Measurements from ENCODE around the gene ACSL3.

Gene ACSL3

DNA sequence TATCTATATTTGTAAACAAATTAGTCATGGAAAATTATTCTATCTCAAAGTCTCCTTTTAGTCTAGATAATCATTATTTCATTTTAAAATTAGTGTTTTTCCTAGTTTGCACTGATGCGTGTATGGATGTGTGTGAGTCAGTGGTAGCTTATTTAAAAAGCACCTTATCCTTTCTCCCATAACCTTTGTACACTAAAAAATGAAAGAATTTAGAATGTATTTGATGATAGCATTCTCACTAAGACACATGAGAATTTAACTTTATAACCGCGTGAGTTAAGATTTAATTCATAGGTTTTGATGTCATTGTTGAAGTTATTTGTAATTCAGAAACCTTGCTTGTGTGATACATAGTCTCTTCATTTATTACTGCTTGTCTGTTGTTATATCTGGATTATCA is 81.7 kb downstream of the ACSL3 start:
- peaks cover 0 to 18% (median 7%) of the 10 kb centered on the region in 4 donors for H3K4me1 ChIP-seq
- H3K36me3 ChIP-seq, result peaks cover 20 to 36% (median 35%) of the 10 kb centered on the region in 3 donors
- TF ChIP-seq, protein P1, sequence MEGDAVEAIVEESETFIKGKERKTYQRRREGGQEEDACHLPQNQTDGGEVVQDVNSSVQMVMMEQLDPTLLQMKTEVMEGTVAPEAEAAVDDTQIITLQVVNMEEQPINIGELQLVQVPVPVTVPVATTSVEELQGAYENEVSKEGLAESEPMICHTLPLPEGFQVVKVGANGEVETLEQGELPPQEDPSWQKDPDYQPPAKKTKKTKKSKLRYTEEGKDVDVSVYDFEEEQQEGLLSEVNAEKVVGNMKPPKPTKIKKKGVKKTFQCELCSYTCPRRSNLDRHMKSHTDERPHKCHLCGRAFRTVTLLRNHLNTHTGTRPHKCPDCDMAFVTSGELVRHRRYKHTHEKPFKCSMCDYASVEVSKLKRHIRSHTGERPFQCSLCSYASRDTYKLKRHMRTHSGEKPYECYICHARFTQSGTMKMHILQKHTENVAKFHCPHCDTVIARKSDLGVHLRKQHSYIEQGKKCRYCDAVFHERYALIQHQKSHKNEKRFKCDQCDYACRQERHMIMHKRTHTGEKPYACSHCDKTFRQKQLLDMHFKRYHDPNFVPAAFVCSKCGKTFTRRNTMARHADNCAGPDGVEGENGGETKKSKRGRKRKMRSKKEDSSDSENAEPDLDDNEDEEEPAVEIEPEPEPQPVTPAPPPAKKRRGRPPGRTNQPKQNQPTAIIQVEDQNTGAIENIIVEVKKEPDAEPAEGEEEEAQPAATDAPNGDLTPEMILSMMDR (IDR thresholded peaks at IDR 0.05), result no peak
- H3K4me3 ChIP-seq, result no peak overlapping the region
- intact Hi-C loops (cut with DNase I; ENCODE audit: low total_unique reads), result no loop called here
- H3K27me3 ChIP-seq, result no peaks in the 10 kb centered on the region
- H3K9me3 ChIP-seq, result peaks cover 0 to 11% (median 10%) of the 10 kb centered on the region in 3 donors
- DNase-seq, result no peak
- H3K27ac ChIP-seq, result no peak overlapping the region

DNA sequence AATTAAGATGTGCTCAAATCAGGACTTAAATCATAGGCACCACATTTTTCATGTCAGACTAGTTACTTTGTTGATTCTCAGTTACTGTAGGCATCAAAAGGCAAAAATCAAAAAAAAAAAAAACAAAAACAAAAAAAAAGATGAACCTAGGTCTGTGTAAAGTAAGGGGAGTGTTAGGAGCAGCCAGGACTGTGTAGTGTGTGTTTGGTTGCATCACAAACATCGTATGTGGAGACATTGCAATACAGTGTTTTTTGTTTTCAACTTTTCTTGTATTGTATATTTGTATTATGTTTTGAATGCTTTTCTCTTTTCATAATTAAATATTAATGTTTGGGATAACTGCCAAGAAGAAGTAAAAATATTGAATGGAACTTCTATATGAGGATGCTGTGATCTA is 82.1 kb downstream of the ACSL3 start:
- no peak overlapping the region for H3K27ac ChIP-seq
- peaks cover 0 to 11% (median 8%) of the 10 kb centered on the region in 3 donors for H3K9me3 ChIP-seq
- TF ChIP-seq, protein P1 (IDR thresholded peaks at IDR 0.05), result no peak
- DNase-seq, result no peak
- H3K27me3 ChIP-seq, result no peaks in the 10 kb centered on the region
- intact Hi-C loops (cut with DNase I; ENCODE audit: low total_unique reads), result no loop called here
- H3K4me1 ChIP-seq, result peaks cover 0 to 18% (median 7%) of the 10 kb centered on the region in 4 donors
- H3K36me3 ChIP-seq, result peaks cover 16 to 34% (median 31%) of the 10 kb centered on the region in 3 donors
- no peak overlapping the region for H3K4me3 ChIP-seq

DNA sequence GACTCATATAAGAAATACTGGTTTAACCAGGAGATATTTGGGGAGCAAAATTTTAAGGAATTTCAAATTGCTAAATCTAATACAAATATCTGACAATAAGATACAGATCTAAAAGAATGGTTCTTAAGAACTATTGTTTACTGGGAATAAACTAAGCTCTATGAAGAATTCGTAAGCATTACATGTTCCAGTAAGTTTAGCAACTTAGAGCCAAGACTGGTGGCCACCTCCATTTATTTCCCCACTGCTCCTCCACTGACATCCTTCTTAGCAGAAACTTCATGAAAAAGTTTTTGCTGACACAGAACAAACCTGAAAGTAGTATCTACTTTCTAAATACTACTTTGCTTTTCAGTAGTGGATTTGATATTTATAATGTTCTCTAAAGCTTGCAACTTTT is 83.0 kb downstream of the ACSL3 start:
- no peak overlapping the region for H3K4me3 ChIP-seq
- H3K27me3 ChIP-seq, result no peaks in the 10 kb centered on the region
- no peak for DNase-seq
- intact Hi-C loops (cut with DNase I; ENCODE audit: low total_unique reads), result no loop called here
- no peak overlapping the region for H3K27ac ChIP-seq
- H3K36me3 ChIP-seq, result peaks cover 8 to 25% (median 25%) of the 10 kb centered on the region in 3 donors
- H3K4me1 ChIP-seq, result peaks cover 0 to 18% (median 7%) of the 10 kb centered on the region in 4 donors
- peaks cover 0 to 5% (median 0%) of the 10 kb centered on the region in 3 donors for H3K9me3 ChIP-seq
- TF ChIP-seq, protein P1 (IDR thresholded peaks at IDR 0.05), result no peak

DNA sequence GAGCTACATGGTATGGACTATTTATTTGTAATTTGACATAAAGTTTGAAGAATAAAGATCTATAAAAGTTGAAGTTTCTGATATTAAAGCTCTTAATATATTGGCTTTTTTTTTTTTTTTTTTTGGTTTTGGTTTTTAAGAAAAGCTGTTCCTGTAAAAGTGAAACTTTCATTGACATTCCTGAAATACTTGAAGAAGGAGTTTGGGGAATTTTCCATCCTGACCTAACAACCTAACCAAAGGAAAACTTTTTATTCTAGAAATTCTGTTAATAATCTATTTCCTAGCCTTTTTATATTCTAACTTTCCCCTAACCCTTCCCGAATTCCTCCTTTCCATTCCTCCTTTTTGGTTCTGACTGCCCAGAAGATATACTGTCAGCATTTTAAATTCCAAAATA is 83.7 kb downstream of the ACSL3 start:
- TF ChIP-seq, protein P1 (IDR thresholded peaks at IDR 0.05), result no peak
- Histone ChIP-seq H3K9me3 (no peaks in the 10 kb centered on the region), H3K36me3 (peaks cover 8 to 18% (median 18%) of the 10 kb centered on the region in 3 donors), H3K4me1 (peaks cover 0 to 18% (median 7%) of the 10 kb centered on the region in 4 donors), H3K27me3 (no peaks in the 10 kb centered on the region), H3K4me3 (no peak overlapping the region), H3K27ac (no peak overlapping the region)
- DNase-seq, result no peak
- intact Hi-C loops (cut with DNase I; ENCODE audit: low total_unique reads), result no loop called here

DNA sequence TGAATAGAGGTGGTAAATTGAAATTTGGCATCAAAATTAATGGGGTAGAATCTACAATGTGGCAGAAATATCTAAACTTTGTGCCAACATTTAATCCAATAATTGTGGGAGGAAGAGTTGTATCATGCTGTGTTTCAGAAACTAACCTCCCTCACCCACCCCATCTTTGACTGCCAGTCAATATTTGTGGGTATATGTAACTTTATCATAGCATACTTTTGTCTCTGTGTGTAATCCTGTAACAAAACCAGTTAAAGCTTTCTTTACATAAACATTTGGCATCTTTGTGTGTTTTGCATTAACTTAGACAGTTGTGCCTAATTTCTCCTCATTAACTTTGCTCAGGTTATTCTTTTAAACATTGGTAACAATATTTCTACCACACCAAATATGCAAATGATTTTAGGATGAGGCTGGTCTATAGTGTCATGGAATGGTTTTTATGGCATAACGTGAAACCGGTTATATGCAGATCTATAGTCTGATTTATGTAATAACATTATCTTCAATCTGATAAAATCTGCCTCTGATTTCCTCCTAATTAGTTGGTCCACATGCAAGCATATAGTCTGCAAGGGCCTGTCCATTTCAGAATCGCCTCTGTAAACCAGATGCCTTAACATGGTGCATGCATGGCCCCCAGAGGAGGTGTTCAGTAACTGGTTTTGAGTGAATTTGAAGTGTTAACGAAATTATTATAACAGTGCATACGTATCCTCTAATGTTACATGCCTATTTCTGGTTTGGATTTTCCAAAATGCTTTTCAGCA is 84.3 kb downstream of the ACSL3 start:
- H3K27me3 ChIP-seq, result no peaks in the 10 kb centered on the region
- no peaks in the 10 kb centered on the region for H3K9me3 ChIP-seq
- intact Hi-C loops (cut with DNase I; ENCODE audit: low total_unique reads), result no loop called here
- H3K4me3 ChIP-seq, result no peak overlapping the region
- peaks cover 0 to 18% (median 7%) of the 10 kb centered on the region in 4 donors for H3K4me1 ChIP-seq
- H3K27ac ChIP-seq, result no peak overlapping the region
- TF ChIP-seq, protein P1 (IDR thresholded peaks at IDR 0.05), result no peak
- peaks cover 5 to 15% (median 13%) of the 10 kb centered on the region in 3 donors for H3K36me3 ChIP-seq
- no peak for DNase-seq
